Measurements from ENCODE around the gene AKAP13.

GRCh38 chr15:85351965-85352364, 28.4 kb upstream of the AKAP13 start:
- TF ChIP-seq CTCF (IDR thresholded peaks at IDR 0.05) = no peak
- no peak for TF ChIP-seq EZH2 (IDR thresholded peaks at IDR 0.05; ENCODE audit: borderline replicate concordance, insufficient read depth, low read depth, low read length, poor library complexity, severe bottlenecking)

All from B cell (primary cell).